Measurements from ENCODE around the gene KDM5A. TPM values are rescaled to one million over a fixed set of nuclear protein-coding genes. Genes with fewer than 3 reads are reported as not detected.
A peak's percentile ranks its signal among the peaks of the same experiment; 100 is the strongest.
"Not testable (repeated sequence)": the region's sequence is repeated elsewhere in the genome, so short reads cannot be mapped to it uniquely, and the experiment has no call there.

Gene KDM5A
- total and polyA plus RNA-seq, 2 donors (not counting 3 experiments of a cell fraction or from before 2014, with no cell fraction given), result 12.6 to 61.0 TPM

DNA sequence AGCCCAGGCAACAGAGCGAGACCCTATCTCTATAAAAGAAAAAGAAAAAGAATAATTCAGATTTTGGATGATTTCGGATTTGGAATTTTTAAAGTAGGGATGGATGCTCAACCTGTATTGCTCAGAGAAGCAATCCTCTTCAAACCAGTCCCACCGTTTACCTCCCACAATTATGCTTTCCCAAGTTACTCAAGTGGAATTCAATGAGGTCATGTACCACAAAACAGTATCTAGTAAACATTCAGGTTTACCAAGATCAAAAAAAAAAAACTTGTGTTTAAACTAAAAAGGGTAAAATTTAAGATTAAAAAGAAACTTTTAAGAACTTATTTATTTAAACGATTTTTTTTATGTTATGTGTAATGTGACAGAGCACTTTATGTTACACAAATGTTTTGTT lies 2.5 kb downstream of the KDM5A start:
- BruUV-seq (replicated peaks), result no TSS peak
- Histone ChIP-seq H3K9ac (replicated peaks; ENCODE audit: extremely low read depth, insufficient read depth, low read length) (peak overlapping the region; percentile 85), H2AFZ (ENCODE audit: low read depth, low read length) (no peak overlapping the region), H3K36me3 (ENCODE audit: control insufficient read depth in 2 of 2, extremely low read depth in 1 of 2, insufficient read depth in 2 of 2, low read length in 2 of 2) (peaks cover 10 to 12% of the 10 kb centered on the region in 2 experiments), H3K4me1 (ENCODE audit: control insufficient read depth, extremely low read depth, insufficient read depth, low read length) (peaks cover 27% of the 10 kb centered on the region), H3K9me3 (replicated peaks; ENCODE audit: control insufficient read depth, insufficient read depth, low read length) (no peaks in the 10 kb centered on the region), H3K4me2 (ENCODE audit: insufficient read depth, low read length) (peak overlapping the region; percentile 95), H3K4me3 (replicated peaks in 1 of 3; ENCODE audit: insufficient read depth in 1 of 3, low read depth in 1 of 3, low read length in 3 of 3) (peak overlapping the region in 1 of 3 experiments; percentile 96), H3K79me2 (ENCODE audit: control insufficient read depth, insufficient read depth, low read length) (peaks cover 51% of the 10 kb centered on the region), H4K20me1 (replicated peaks; ENCODE audit: control insufficient read depth, extremely low read depth, insufficient read depth, low read length) (peaks cover 2% of the 10 kb centered on the region), H3K27ac (ENCODE audit: insufficient read depth, low read depth, low read length) (no peak overlapping the region), H3K9me1 (replicated peaks; ENCODE audit: control insufficient read depth, extremely low read depth, insufficient read depth, low read length) (no peaks in the 10 kb centered on the region), H3K27me3 (ENCODE audit: control insufficient read depth in 2 of 2, insufficient read depth in 2 of 2, low read length in 2 of 2) (no peaks in the 10 kb centered on the region)
- TF ChIP-seq, protein P1, sequence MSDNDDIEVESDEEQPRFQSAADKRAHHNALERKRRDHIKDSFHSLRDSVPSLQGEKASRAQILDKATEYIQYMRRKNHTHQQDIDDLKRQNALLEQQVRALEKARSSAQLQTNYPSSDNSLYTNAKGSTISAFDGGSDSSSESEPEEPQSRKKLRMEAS (IDR thresholded peaks at IDR 0.05; ENCODE audit: insufficient read depth, insufficient read length), result no peak
- TF ChIP-seq, protein P2, sequence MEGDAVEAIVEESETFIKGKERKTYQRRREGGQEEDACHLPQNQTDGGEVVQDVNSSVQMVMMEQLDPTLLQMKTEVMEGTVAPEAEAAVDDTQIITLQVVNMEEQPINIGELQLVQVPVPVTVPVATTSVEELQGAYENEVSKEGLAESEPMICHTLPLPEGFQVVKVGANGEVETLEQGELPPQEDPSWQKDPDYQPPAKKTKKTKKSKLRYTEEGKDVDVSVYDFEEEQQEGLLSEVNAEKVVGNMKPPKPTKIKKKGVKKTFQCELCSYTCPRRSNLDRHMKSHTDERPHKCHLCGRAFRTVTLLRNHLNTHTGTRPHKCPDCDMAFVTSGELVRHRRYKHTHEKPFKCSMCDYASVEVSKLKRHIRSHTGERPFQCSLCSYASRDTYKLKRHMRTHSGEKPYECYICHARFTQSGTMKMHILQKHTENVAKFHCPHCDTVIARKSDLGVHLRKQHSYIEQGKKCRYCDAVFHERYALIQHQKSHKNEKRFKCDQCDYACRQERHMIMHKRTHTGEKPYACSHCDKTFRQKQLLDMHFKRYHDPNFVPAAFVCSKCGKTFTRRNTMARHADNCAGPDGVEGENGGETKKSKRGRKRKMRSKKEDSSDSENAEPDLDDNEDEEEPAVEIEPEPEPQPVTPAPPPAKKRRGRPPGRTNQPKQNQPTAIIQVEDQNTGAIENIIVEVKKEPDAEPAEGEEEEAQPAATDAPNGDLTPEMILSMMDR (IDR thresholded peaks at IDR 0.05; ENCODE audit: extremely low read depth in 1 of 2, insufficient read depth in 1 of 2, low read depth in 1 of 2, low read length in 2 of 2), result no peak
- dilution Hi-C loops (cut with MboI; ENCODE audit: extremely low pct_ligation_motif_present, low sequenced_read_pairs), result no loop called here
- FAIRE-seq (no peak), DNase-seq (ENCODE audit: low read depth, low spot score) (peak; percentile 17)
- POLR2A ChIA-PET, result no interaction called here
- CTCF ChIA-PET, result no interaction called here
- intact Hi-C loops (cut with micrococcal nuclease), result no loop called here

DNA sequence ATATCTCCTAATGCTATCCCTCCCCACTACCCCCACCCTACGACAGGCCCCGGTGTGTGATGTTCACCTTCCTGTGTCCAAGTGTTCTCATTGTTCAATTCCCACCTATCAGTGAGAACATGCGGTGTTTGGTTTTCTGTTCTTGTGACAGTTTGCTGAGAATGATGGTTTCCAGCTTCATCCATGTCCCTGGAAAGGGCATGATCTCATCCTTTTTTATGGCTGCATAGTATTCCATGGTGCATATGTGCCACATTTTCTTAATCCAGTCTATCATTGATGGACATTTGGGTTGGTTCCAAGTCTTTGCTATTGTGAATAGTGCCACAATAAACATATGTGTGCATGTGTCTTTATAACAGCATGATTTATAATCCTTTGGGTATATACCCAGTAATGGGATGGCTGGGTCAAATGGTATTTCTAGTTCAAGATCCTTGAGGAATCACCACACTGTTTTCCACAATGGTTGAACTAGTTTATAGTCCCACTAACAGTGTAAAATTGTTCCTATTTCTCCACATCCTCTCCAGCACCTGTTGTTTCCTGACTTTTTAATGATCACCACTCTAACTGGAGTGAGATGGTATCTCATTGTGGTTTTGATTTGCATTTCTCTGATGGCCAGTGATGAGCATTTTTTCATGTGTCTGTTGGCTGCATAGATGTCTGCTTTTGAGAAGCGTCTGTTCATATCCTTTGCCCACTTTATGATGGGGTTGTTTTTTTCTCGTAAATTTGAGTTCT lies 18.2 kb downstream of the KDM5A start:
- dilution Hi-C loops (cut with MboI; ENCODE audit: extremely low pct_ligation_motif_present, low sequenced_read_pairs); FAIRE-seq; POLR2A ChIA-PET: not testable (repeated sequence)

More for the DNA sequence above, 18.2 kb downstream of the KDM5A start:
- H3K27ac ChIP-seq (ENCODE audit: insufficient read depth, low read depth, low read length); H4K20me1 ChIP-seq (replicated peaks; ENCODE audit: control insufficient read depth, extremely low read depth, insufficient read depth, low read length); intact Hi-C loops (cut with micrococcal nuclease); H3K4me1 ChIP-seq (ENCODE audit: control insufficient read depth, extremely low read depth, insufficient read depth, low read length); H3K9ac ChIP-seq (replicated peaks; ENCODE audit: extremely low read depth, insufficient read depth, low read length); H3K4me3 ChIP-seq (replicated peaks in 1 of 3; ENCODE audit: insufficient read depth in 1 of 3, low read depth in 1 of 3, low read length in 3 of 3); DNase-seq (ENCODE audit: low read depth, low spot score); CTCF ChIA-PET; H3K79me2 ChIP-seq (ENCODE audit: control insufficient read depth, insufficient read depth, low read length); H2AFZ ChIP-seq (ENCODE audit: low read depth, low read length); H3K9me3 ChIP-seq (replicated peaks; ENCODE audit: control insufficient read depth, insufficient read depth, low read length); H3K4me2 ChIP-seq (ENCODE audit: insufficient read depth, low read length); H3K9me1 ChIP-seq (replicated peaks; ENCODE audit: control insufficient read depth, extremely low read depth, insufficient read depth, low read length); H3K27me3 ChIP-seq (ENCODE audit: control insufficient read depth in 2 of 2, insufficient read depth in 2 of 2, low read length in 2 of 2); BruUV-seq (replicated peaks): not testable (repeated sequence)
- peaks cover 3 to 12% of the 10 kb centered on the region in 2 experiments for H3K36me3 ChIP-seq (ENCODE audit: control insufficient read depth in 2 of 2, extremely low read depth in 1 of 2, insufficient read depth in 2 of 2, low read length in 2 of 2)

Measured in endothelial cell of umbilical vein (primary cell).